Activated CD4-positive, CD25-positive, alpha-beta regulatory T cell (primary cell): ENCODE data around the gene UAP1L1.
A peak's percentile ranks its signal among the peaks of the same experiment; 100 is the strongest.
"Not testable (repeated sequence)": the region's sequence is repeated elsewhere in the genome, so short reads cannot be mapped to it uniquely, and the experiment has no call there.

Experiments
- DNase-seq, 4 experiments: peaks; one replicate each; lab custom pipeline; 2025; lab: John Stamatoyannopoulos, UW

Gene UAP1L1

DNA sequence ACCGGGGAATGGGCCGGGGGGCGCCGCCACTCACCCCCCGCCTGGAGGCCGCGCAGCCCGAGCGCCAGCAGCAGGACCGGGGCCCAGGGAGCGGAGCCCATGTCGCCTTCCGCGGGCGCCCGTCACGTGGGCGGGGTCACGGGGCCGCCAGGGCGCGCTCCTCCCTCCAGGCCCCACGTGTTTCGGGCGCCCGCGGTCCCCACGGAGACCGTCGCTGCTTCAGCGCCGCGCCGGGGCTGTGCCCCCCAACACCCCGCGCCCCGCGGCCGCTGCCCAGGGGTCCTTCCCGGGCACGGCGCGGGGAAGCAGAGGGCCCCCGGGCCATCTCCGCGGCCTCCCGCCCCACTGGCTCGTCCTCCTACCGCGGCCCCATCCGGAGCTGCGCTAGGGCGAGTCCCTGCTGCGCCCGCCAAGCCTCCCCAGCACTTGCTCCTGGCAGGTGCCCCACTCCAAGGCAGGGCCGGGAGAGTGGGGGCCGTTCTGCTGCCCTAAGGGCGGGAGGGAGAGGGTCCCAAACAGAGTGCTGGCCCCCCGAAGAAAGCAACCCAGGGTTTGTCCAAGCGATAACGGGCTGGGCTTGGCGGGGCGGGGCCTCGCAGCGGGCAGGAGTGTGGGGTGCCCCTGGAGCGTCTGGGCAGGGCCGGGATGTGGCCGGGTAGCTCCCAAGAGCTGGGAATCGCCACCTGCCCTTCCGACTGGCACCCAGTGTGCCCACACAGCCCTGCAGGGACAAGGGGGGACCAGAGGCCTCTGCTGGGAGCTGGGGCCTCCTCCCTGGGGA lies 37.5 kb downstream of the UAP1L1 start, which contains the start of gene DPP7:
Gene DPP7 (minus strand): TSS at position 121 of the 781 bp plus-strand sequence. CDS start 20 bp downstream, at position 101.
- DNase-seq: peak; percentile 52 to 73 (median 67)

DNA sequence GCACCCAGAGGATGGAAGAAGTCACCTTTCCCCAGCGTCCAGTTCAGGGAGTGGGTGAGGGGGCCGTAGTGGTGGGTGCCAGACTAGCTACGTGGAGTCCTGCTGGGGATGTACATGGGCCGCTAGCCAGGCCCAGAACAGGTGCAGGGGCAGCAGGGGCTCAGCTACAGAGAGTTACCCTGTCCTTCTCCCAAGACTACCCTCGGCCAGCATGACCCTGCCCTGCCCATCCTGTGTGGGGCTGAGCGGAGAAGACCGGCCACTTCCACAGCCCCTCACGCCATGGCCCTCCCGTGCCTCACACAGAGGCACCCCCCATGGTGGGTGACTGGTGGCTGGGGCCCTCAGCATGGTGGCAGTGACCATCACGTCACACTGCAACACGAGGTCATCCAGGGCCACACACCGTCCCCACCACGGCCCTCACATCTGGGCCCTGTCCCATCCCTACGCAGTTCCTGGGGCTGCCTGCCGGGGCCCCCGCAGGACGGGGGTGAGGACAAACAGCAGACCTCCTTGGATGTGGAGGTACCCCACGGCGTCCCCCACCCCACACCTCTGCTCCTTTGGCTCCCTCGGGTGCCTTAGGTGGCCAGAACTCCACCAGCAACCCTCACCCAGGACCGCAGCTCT lies 38.2 kb downstream of the UAP1L1 start:
- DNase-seq: no peak

DNA sequence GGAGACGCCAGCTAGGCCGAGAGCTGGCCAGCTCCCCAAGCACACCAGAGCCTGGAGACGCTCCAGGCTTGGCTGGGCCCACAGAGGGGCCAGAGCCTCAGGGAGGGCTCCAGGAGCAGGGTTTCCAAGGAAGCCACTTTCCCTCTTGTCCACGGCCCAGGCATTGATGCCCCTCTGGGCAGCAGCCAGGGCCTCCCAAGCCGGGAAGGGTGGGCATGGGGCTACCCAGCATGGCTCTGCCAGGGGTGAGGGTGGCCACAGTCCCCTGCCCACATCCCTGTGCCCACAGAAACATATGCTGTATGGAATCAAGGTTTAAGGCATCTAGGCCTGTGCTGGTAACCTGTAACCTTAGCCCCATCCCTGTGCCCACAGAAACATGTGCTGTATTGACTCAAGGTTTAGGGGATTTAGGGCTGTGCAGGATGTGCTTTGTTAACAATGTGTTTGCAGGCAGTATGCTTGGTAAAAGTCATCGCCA lies 38.8 kb downstream of the UAP1L1 start:
- no peak for DNase-seq

DNA sequence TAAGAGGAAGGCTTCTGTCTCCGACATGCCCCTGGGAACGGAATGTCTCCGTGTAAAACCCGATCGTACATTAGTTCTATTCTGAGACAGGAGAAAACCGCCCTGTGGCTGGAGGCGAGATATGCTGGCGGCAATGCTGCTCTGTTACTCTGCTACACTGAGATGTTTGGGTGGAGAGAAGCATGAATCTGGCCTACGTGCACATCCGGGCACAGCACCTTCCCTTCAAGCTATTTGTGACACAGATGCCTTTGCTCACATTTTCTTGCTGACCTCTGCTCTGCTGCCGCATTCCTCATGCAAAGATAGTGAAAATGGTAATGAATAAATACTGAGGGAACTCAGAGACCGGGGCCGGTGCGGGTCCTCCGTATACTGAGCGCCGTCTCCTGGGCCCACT lies 39.4 kb downstream of the UAP1L1 start:
- no peak for DNase-seq

DNA sequence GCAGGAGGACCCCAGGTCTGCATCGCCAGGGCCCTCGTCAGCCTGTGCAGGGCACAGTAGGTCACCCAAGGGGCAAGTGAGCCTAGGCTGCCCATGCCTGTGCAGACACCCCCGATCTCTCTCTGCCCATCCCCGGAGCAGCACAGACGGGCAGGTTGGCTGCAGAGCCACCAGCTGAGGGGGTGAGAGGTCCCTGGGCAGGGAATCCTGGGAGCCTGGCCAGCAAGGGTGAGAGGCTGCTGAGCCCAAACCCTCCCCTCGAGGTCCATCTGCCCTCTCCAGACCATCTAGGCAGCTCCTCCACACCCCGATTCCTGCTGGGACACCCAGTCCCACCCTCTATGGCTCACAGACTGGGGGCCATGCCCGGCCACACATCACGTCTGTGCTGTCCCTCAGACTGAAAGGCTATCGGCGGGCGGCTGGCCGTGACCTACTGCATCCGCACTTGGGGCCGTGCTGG lies 40.0 kb downstream of the UAP1L1 start:
- DNase-seq: no peak

DNA sequence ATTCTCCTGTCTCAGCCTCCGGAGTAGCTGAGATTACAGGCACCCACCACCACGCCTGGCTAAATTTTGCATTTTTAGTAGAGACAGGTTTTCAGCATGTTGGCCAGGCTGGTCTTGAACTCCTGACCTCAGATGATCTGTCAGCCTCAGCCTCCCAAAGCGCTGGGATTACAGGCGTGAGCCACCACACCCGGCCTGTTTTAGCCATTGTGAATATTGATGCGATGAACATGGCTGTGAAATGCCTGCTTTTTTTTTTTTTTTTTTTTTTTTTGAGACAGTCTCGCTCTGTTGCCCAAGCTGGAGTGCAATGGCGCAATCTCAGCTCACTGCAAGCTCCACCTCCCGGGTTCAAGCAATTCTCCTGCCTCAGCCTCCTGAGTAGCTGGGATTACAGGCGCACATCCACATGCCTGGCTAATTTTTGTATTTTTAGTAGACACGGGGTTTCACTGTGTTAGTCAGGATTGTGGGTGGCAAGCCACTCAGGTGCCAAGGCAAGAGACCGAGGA lies 40.8 kb downstream of the UAP1L1 start:
- not testable (repeated sequence) for DNase-seq

DNA sequence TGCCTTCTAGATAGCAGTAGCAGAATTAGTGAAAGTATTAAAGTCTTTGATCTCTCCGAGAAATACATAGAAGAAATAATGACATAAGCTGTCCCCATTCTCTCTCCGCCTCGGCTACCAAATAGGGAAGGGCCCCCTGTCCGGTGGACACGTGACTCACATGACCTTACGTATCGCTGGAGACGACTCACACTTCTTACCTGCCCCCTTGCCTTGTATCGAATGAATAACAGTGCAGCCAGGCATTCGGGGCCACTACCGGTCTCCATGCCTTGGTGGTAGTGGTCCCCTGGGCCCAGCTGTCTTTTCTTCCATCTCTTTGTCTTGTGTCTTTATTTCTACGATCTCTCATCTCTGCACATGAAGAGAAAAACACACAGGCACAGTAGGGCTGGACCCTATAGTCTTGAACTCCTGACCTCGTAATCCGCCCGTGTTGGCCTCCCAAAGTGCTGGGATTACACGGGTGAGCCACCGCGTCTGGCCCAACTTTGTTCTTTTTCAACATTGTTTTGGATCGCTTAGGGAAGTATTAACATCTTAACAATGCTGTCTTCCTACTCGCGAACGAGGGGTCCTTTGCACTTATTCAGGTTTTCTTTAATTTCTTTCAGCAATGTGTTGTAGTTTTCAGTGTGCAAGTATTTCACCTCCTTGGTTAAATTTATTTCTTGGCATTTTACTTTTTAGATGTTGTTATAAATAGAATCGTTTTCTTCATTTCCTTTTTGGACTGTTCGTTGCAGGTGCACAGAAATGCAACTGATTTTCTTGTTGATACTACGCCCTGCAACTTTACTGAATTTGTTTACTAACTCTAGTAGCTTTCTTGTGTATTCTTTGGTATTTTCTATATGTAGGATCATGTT lies 44.8 kb downstream of the UAP1L1 start:
- not testable (repeated sequence) for DNase-seq

DNA sequence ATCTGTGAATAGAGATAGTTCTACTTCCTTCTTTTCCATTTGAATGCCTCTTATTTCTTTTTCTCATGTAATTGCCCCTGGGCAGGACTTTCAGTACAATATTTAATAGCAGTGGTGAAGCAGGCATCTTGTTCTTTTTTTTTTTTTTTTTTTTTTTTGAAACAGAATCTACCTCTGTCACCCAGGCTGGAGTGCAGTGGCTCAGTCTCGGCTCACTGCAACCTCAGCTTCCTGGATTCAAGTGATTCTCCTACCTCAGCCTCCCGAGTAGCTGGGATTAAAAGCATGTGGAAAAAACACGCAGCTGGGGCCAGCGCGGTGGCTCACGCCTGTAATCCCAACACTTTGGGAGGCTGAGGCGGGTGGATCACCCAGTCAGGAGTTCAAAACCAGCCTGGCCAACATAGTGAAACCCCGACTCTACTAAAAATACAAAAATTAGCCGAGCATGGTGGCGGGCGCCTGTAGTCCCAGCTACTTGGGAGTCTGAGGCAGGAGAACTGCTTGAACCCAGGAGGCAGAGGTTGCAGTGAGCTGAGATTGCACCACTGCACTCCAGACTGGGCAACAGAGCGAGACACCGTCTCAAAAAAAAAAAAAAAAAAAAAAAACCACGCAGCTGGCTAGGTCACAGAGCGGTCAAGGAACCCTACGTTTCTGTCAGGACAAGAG lies 45.6 kb downstream of the UAP1L1 start:
- DNase-seq: not testable (repeated sequence)

DNA sequence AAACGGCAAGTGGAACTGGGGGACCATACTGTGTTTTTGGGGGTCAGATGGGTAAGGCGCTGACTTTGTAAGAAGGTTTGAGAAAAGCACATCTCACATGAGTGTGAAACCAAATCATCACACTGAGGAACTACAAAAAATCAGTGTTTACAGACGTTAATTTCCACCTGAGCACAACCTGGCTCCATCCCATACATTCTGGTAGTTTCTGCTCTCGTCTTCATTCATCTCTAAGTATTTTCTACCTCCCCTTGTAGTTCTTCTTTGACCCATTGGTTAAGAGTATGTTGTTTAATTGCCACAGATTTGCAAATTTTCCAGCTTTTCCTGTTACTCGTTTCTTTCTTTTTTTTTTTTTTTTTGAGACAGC lies 46.1 kb downstream of the UAP1L1 start:
- no peak for DNase-seq

DNA sequence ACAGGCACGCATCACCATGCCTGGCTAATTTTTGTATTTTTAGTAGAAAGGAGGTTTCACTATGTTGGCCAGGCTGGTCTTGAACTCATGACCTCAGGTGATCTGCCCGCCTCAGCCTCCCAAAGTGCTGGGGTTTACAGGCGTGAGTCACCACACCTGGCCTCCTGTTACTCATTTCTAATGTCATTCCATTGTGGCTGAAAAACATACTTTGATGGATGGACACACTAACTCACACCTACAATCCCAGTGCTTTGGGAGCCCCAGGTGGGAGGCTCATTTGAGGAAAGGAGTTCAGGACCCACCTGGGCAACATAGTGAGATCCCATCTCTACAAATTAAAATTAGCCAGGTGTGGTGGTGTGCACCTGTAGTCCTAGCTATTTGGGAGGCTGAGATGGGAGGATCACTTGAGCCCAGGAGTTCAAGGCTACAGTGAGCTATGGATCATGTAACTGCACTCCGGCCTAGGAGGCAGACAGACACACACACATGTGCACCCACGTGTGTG lies 46.7 kb downstream of the UAP1L1 start:
- not testable (repeated sequence) for DNase-seq

DNA sequence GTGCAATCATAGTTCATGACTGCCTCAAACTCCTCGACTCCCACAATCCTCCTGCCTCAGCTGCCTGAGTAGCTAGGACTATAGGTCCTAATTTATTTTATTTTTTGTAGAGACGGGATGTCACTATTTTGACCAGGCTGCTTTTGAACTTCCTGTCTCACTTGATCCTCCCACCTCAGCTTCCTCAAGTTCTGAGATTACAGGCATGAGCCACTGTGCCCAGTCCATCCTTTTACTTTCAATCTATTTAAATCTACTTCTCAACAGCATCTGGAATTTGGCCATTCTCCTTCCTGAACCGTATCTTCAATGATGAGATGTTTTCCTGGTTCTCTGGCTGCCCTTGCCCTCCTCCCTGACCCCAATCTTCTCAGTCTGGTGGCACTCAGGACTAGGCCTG lies 49.5 kb downstream of the UAP1L1 start:
- no peak for DNase-seq

DNA sequence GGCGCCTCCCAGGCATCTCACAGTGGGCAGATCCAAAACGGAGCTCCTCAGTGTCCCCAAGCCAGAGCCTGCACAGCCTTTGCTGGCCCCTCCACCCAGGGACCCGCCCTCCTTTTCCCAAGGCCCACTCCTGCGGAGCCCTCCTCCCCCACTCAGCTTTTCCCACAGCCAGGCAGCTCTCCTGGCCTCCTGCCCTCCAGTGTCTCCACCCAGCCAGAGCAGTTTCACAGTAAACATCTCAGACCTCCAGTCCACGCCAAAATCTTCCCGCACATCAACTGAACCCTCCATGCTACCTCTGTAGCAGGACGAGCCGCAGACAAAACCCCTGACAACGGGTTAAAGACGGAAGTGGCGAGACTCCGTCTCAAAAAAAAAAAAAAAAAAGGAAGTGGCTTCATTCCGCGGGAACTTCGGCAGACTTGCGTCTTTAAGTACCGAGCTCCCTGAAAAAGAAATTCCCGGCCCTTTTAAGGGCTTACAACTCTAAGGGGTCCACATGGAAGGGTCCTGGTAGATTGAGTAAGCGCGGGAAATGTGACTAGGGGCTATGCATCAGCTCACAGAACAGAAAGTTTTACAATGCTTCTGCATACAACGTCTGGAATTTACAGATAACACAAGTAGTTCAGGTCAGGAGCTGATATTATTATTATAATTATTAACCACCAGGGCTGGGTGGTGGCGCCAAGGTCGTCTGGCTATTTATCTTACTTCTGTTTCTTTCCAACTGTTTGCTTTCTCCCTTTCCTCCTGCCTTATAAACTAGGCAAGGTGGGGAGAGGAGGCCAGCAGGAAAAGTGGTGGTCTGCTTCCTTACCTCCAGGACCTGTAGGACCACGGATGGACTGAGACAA lies 50.2 kb downstream of the UAP1L1 start:
- no peak for DNase-seq

DNA sequence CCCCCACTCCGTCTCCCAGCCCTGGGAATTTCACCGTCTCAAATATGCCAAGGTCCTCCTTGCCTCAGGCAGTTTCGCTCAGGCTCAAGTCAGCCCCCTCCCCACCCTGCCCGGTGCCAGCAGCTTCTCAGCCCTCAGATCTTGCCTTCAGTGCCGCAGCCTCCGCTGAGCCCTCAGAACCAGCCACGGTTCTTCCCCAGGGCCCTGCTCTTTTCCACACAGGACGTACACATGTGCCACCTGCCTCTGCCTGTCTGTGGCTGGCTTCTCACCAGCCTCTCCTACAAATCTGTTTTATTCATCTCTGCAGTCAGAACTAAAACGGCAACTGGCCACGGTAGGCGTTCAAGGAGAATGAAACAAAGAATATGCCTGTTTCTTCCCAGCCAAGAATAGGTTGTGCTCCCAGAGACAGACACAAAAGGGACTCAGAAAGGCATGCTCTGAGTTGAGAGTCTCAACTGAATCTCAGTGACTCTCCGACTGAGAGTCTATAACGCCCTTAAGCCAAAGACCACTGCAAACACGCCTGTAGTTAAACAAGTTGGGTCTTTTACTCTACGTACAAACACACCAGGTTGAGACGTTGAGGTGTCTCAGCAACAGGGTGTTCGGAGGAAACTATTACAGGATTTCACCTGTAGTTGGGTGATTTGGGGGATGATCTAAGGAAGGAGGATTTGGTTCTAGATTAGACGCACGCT lies 51.0 kb downstream of the UAP1L1 start:
- no peak for DNase-seq

DNA sequence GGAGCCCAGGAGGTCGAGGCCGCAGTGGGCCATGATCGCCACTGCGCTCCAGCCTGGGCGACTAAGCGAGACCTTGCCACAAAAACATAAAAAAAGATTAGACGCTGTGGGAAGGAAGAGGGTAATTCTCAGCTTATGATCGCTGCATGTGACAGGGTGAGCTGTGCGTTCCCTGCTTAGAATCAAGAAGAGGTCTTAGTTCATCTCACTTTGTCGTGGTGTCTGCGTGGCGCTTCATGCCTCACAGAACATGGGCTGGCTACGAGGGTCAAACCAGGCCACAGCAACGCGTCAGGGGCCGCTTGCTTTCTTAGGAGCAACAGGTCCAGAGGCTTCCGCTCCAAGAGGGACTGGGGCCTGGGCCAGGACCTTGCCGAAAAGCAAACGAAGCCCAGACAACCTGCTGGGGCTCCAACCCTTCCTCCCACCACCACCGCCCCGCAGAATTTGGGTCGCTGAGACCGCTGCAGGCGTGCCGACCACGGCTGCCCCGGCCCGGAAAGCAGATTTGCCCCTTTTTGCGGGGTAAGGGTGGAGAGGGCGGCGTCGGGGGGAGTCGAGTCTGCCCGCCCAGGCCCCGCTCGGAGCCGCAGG lies 51.6 kb downstream of the UAP1L1 start:
- no peak for DNase-seq

DNA sequence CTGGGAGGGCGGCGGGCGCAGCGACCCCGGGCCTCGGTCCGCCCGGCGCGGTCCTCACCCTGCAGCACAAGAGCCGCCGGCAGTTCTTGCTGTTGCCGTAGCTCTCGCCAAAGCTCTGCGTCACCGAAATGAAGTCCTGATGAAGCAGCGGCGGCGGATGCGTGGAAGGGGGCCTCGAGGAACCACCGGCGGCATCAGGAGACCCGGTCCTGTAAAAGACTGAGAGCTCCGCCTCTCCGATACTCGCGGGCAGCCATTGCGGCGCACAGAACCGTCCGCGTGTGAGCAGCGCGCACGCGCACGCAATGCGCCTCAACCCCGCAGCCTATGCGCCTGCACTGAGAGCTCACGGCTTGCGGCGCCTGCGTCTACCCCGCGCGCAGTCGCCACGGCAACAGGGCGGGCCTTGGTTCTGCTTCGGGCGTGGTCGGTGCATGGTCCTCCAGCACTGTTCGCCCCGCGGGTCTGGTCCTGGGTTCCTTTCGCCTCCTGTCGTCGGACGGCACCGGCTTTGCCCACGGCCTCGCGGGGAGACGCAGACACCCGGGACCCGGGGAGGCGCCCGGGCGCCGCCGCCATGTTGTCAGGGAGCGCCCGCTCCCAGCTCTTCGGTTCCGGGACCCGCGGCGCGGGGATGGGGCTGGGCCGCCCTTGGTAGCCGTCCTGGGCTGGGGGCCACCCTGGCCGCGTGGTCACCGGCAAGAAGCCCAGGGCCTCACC lies 52.3 kb downstream of the UAP1L1 start:
- DNase-seq: peak; percentile 69 to 88 (median 82)

DNA sequence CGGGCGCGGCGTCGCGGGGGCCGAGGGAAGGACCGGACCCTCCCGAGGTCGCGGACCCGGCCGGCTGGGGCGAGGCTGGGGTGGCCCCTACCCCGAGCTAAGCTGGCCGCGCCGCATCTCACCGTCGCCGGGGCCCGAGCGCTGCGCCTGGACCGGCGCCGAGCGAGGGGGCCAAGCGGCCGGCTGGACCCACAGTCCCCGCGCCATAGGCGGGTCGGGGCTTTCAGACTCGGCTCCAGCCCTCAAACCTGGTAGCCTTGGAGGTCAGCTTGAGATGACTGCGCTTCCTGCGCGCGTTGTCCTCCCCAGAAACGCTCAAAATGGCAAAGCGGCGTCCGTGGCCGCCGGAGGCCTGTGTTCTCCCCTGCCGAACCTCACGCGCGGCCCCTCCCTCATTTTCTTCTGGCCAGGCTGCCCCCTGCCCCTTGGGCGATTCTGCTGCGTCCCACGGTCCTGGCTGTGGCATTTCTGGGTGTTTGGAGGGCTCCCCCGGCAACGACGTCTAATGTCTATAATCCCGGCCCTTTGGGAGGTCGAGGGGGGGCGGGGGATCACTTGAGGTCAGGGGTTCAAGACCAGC lies 52.9 kb downstream of the UAP1L1 start:
- no peak for DNase-seq
